OCI-LY7 (cell line): ENCODE results near the gene SPATA33. TPM values are rescaled to one million over a fixed set of nuclear protein-coding genes. Genes with fewer than 3 reads are reported as not detected.
"Not testable (repeated sequence)": the region's sequence is repeated elsewhere in the genome, so short reads cannot be mapped to it uniquely, and the experiment has no call there.

Source experiments
- BruUV-seq: library from RNA; stranded (reverse); fragments of 400-500 nt; replicated peaks from 2 replicates; lab custom pipeline; 2021; lab: Mats Ljungman, UMichigan
- CTCF ChIA-PET: fragments of 300-600 bp; sonication (Branson Sonifier 250); formaldehyde crosslinking; loops from one replicate; lab custom pipeline; 2022; ENCODE audit warnings: antibody characterized with exemption; ENCODE audit not compliant: unreplicated experiment; lab: Charles Lee
- POLR2A ChIA-PET: fragments of 300-600 bp; sonication (Branson Sonifier 250); formaldehyde crosslinking; loops from one replicate; lab custom pipeline; 2022; ENCODE audit warnings: antibody characterized with exemption; lab: Charles Lee
- DNase-seq: peaks from one replicate; pipeline ENCODE4 v3.0.0-alpha.2; 2015; ENCODE audit warnings: low spot score
- H2AFZ ChIP-seq: fragments of 200-600 bp; sonication (generic), shearing (Covaris generic); 2 replicates; pipeline ENCODE4 v1.6.1; 2014; ENCODE audit warnings: mild to moderate bottlenecking, antibody characterized with exemption, low read length, moderate library complexity
- H3K27ac ChIP-seq: fragments of 200-600 bp; sonication (generic); 2 replicates; pipeline ENCODE4 v1.5.1; 2014; ENCODE audit warnings: mixed run types, low read depth, mild to moderate bottlenecking, moderate library complexity, low read length, inconsistent platforms; ENCODE audit not compliant: poor library complexity, severe bottlenecking
- H3K36me3 ChIP-seq: fragments of 200-600 bp; sonication (generic); 2 replicates; pipeline ENCODE4 v1.6.1; 2014; ENCODE audit warnings: mild to moderate bottlenecking, antibody characterized with exemption, low read length, moderate library complexity, mixed read lengths; ENCODE audit not compliant: insufficient read depth
- H3K4me1 ChIP-seq: fragments of 200-600 bp; sonication (generic); 2 replicates; pipeline ENCODE4 v1.5.1; 2014; ENCODE audit warnings: mild to moderate bottlenecking, low read length; ENCODE audit not compliant: insufficient read depth, poor library complexity, severe bottlenecking
- H3K4me2 ChIP-seq: fragments of 200-600 bp; sonication (generic); 2 replicates; pipeline ENCODE4 v1.6.1; 2014; ENCODE audit warnings: mild to moderate bottlenecking, low read length
- H3K4me3 ChIP-seq: fragments of 200-600 bp; sonication (generic); 2 replicates; pipeline ENCODE4 v1.5.1; 2014; ENCODE audit warnings: mild to moderate bottlenecking, low read depth, low read length; ENCODE audit not compliant: poor library complexity, severe bottlenecking
- H3K79me2 ChIP-seq: fragments of 200-600 bp; sonication (generic); 2 replicates; pipeline ENCODE4 v1.6.1; 2016; ENCODE audit warnings: low read depth, mild to moderate bottlenecking, low read length, moderate library complexity, mixed read lengths; ENCODE audit not compliant: insufficient read depth
- H3K9me2 ChIP-seq: fragments of 200-600 bp; sonication (generic); 2 replicates; pipeline ENCODE4 v1.6.1; 2016; ENCODE audit warnings: mild to moderate bottlenecking, low read length, mixed read lengths; ENCODE audit not compliant: insufficient read depth
- H3K9me3 ChIP-seq: fragments of 200-600 bp; sonication (generic); 2 replicates; pipeline ENCODE4 v1.6.1; 2014; ENCODE audit warnings: mild to moderate bottlenecking, mixed run types, low read length, mixed read lengths
- H4K20me1 ChIP-seq: fragments of 200-600 bp; sonication (generic); 2 replicates; pipeline ENCODE4 v1.6.1; 2014; ENCODE audit warnings: mild to moderate bottlenecking, antibody characterized with exemption, low read length, moderate library complexity, mixed read lengths; ENCODE audit not compliant: insufficient read depth
- CTCF ChIP-seq: fragments of 200-600 bp; sonication (generic); conservative IDR thresholded peaks from 2 replicates; pipeline ENCODE4 v1.5.1; 2014; ENCODE audit warnings: mild to moderate bottlenecking, antibody characterized with exemption, low read length, moderate library complexity, mixed read lengths
- EZH2phosphoT487 ChIP-seq: fragments of 200-600 bp; sonication (generic); IDR thresholded peaks from 2 replicates; pipeline ENCODE4 v1.6.1; 2018; ENCODE audit warnings: low read depth, borderline replicate concordance, mild to moderate bottlenecking, mixed run types, antibody characterized with exemption, low read length, moderate library complexity, mixed read lengths
- intact Hi-C: fragments of 100-400 bp; cut with micrococcal nuclease; formaldehyde crosslinking; loops from one replicate; pipeline ENCODE4 v1.10.0; 2022; ENCODE audit not compliant: unreplicated experiment
- total RNA-seq, 2 experiments: library from RNA; depleted of rRNA in 1 of 2; stranded (reverse); fragments of >200 nt in 1 of 2; shearing (Covaris generic) in 1 of 2; gene quantifications; 2 replicates each; pipeline ENCODE4 v1.2.3, GENCODE V29; 2014 to 2022

Gene SPATA33
- total RNA-seq, 2 experiments from 2014 or later: 9.4 to 17.3 TPM

GRCh38 chr16:89658221-89658879 lies 714 bp downstream of the SPATA33 start:
- Histone ChIP-seq H3K4me3 (peak overlapping the region; percentile 98), H4K20me1 (no peaks in the 10 kb centered on the region), H3K36me3 (peaks cover 41% of the 10 kb centered on the region), H3K79me2 (peaks cover 26% of the 10 kb centered on the region), H2AFZ (peak overlapping the region; percentile 95), H3K4me2 (peak overlapping the region; percentile 97), H3K9me2 (no peaks in the 10 kb centered on the region), H3K4me1 (peaks cover 13% of the 10 kb centered on the region), H3K9me3 (no peaks in the 10 kb centered on the region), H3K27ac (peak overlapping the region; percentile 53)
- ChIA-PET POLR2A (interaction anchor here (0.5 to 0.6 kb wide), 2 partner anchors 23 to 865 kb away, joined by 3 to 5 read pairs; no protein-coding TSS in a partner anchor), CTCF (no interaction called here)
- peak; percentile 34 for DNase-seq
- intact Hi-C loops: loop anchor here (5.0 kb wide), 2 partner anchors 96 to 1006 kb away; partner anchors contain the start of genes CYBA and RPL13
- TF ChIP-seq CTCF: no peak
- TF ChIP-seq EZH2phosphoT487: no peak
- no TSS peak for BruUV-seq

- H3K4me3 ChIP-seq: no peak overlapping the region
- H3K4me1 ChIP-seq: peaks cover 13% of the 10 kb centered on the region
- no peak overlapping the region for H2AFZ ChIP-seq
- intact Hi-C loops: no loop called here
- H3K79me2 ChIP-seq: peaks cover 26% of the 10 kb centered on the region
- no peak for DNase-seq
- no peaks in the 10 kb centered on the region for H4K20me1 ChIP-seq
- TF ChIP-seq EZH2phosphoT487: no peak
- TF ChIP-seq CTCF: no peak
- ChIA-PET POLR2A (interaction anchor here (0.6 kb wide), 1 partner anchor 41 kb away, joined by 3 read pairs; the partner anchor contains the start of gene SPATA2L), CTCF (no interaction called here)
- no TSS peak for BruUV-seq
- no peak overlapping the region for H3K27ac ChIP-seq
- H3K9me2 ChIP-seq: no peaks in the 10 kb centered on the region
- no peaks in the 10 kb centered on the region for H3K9me3 ChIP-seq
- no peak overlapping the region for H3K4me2 ChIP-seq
- peaks cover 42% of the 10 kb centered on the region for H3K36me3 ChIP-seq
Measured at GRCh38 chr16:89660146-89660545, 2.5 kb downstream of the SPATA33 start.

- no peak for TF ChIP-seq EZH2phosphoT487
- Histone ChIP-seq H3K9me2 (no peaks in the 10 kb centered on the region), H3K36me3 (peaks cover 42% of the 10 kb centered on the region), H3K4me2 (no peak overlapping the region), H3K27ac (no peak overlapping the region), H3K9me3 (no peaks in the 10 kb centered on the region), H2AFZ (no peak overlapping the region), H3K4me3 (no peak overlapping the region), H3K4me1 (peaks cover 13% of the 10 kb centered on the region), H3K79me2 (peaks cover 20% of the 10 kb centered on the region), H4K20me1 (no peaks in the 10 kb centered on the region)
- DNase-seq: no peak
- intact Hi-C loops: no loop called here
- BruUV-seq: no TSS peak
- ChIA-PET CTCF (no interaction called here), POLR2A (interaction anchor here (0.5 to 0.6 kb wide), 2 partner anchors 340 to 1013 kb away, joined by 3 read pairs; no protein-coding TSS in a partner anchor)
Measured at GRCh38 chr16:89661215-89661614, 3.6 kb downstream of the SPATA33 start.

GRCh38 chr16:89664238-89664637 lies 6.6 kb downstream of the SPATA33 start:
- peaks cover 42% of the 10 kb centered on the region for H3K36me3 ChIP-seq
- H3K9me2 ChIP-seq, POLR2A ChIA-PET, H3K4me3 ChIP-seq, H3K27ac ChIP-seq, intact Hi-C loops, H3K4me1 ChIP-seq, H4K20me1 ChIP-seq, H3K79me2 ChIP-seq, CTCF ChIA-PET, BruUV-seq, DNase-seq, H3K9me3 ChIP-seq, H3K4me2 ChIP-seq, H2AFZ ChIP-seq: not testable (repeated sequence)
